H1 (cell line): ENCODE measurements around the gene MRPL34. TPM values are rescaled to one million over a fixed set of nuclear protein-coding genes. Genes with fewer than 3 reads are reported as not detected.
A peak's percentile ranks its signal among the peaks of the same experiment; 100 is the strongest.

Source experiments
- ATF2 ChIP-seq: IDR thresholded peaks from 2 replicates; pipeline ENCODE4 v1.6.1; 2012; ENCODE audit warnings: low read length, inconsistent platforms
- CBX8 ChIP-seq: fragments of 300-800, 300-1000 bp; sonication (generic); IDR thresholded peaks from 2 replicates; pipeline ENCODE4 v1.7.1; 2016; ENCODE audit warnings: low read depth, low read length, borderline replicate concordance
- GABPA ChIP-seq: IDR thresholded peaks from 2 replicates; pipeline ENCODE4 v1.6.1; 2011; ENCODE audit warnings: mild to moderate bottlenecking, low read length, moderate library complexity, borderline replicate concordance; ENCODE audit not compliant: insufficient read depth
- GTF2F1 ChIP-seq: IDR thresholded peaks from 2 replicates; pipeline ENCODE4 v1.6.1; 2012; ENCODE audit warnings: low read depth, low read length, improper control_type of control experiment, borderline replicate concordance
- RAD21 ChIP-seq, 2 experiments: IDR thresholded peaks in 1 of 2; conservative IDR thresholded peaks in 1 of 2; 2 replicates each; pipeline ENCODE4 v1.6.1; 2011; ENCODE audit warnings: low read depth in 2 of 2, low read length in 2 of 2, improper control_type of control experiment in 1 of 2, inconsistent platforms in 1 of 2, mild to moderate bottlenecking in 1 of 2, moderate library complexity in 1 of 2
- SP1 ChIP-seq: IDR thresholded peaks from 2 replicates; pipeline ENCODE4 v1.6.1; 2011; ENCODE audit warnings: low read depth, low read length
- TEAD4 ChIP-seq: IDR thresholded peaks from 2 replicates; pipeline ENCODE4 v1.6.1; 2012; ENCODE audit warnings: low read depth, low read length, inconsistent platforms, mixed read lengths
- polyA plus RNA-seq, 7 experiments: library from polyadenylated mRNA; depleted of rRNA in 3 of 7; stranded (reverse) in 5 of 7; unstranded in 2 of 7; fragments of >200 nt in 5 of 7; fragments of 200-250 nt in 2 of 7; gene quantifications; 1 replicate in 5 of 7; 2 replicates in 1 of 7; 4 replicates in 1 of 7; pipeline versions ENCODE4 v1.2.1 to v1.2.3, GENCODE V29; 2011 to 2013; ENCODE audit warnings: missing spikeins in 2 of 7, mixed read lengths in 2 of 7
- total RNA-seq: library from RNA; stranded (reverse); fragmentation: NEBNext Ultra II Directional; extraction: Animal tissue kit (Norgen Biotek cat#: 25700); gene quantifications from 2 replicates; pipeline ENCODE4 v1.2.1, GENCODE V29; 2021
- TF ChIP-seq, protein P1 (sequence below), 3 experiments: IDR thresholded peaks; 1 replicate in 2 of 3; 2 replicates in 1 of 3; pipeline versions ENCODE4 v1.5.1 to v1.6.1; 2011; ENCODE audit warnings: low read length in 3 of 3, mild to moderate bottlenecking in 3 of 3, inconsistent platforms in 2 of 3, low read depth in 1 of 3, moderate library complexity in 1 of 3; ENCODE audit not compliant: insufficient read depth in 1 of 3; ENCODE audit errors: control extremely low read depth in 1 of 3

MRPL34 gene
- total and polyA plus RNA-seq, 2 of the 8 experiments (the other 6 are each of a cell fraction or from before 2014, with no cell fraction given) = 91.9 to 99.6 TPM

GRCh38 chr19:17340302-17340870 is 34.7 kb downstream of the MRPL34 start (continued):
- TF ChIP-seq RAD21 (IDR thresholded peaks at IDR 0.05 in 1 of 2, conservative IDR thresholded peaks at IDR 0.05 in 1 of 2; ENCODE audit: low read depth in 2 of 2, low read length in 2 of 2) = no peak
- TF ChIP-seq ATF2 = no peak
- TF ChIP-seq CBX8 = no peak
- TF ChIP-seq GABPA = no peak
- no peak for TF ChIP-seq GTF2F1
- TF ChIP-seq, protein P1, sequence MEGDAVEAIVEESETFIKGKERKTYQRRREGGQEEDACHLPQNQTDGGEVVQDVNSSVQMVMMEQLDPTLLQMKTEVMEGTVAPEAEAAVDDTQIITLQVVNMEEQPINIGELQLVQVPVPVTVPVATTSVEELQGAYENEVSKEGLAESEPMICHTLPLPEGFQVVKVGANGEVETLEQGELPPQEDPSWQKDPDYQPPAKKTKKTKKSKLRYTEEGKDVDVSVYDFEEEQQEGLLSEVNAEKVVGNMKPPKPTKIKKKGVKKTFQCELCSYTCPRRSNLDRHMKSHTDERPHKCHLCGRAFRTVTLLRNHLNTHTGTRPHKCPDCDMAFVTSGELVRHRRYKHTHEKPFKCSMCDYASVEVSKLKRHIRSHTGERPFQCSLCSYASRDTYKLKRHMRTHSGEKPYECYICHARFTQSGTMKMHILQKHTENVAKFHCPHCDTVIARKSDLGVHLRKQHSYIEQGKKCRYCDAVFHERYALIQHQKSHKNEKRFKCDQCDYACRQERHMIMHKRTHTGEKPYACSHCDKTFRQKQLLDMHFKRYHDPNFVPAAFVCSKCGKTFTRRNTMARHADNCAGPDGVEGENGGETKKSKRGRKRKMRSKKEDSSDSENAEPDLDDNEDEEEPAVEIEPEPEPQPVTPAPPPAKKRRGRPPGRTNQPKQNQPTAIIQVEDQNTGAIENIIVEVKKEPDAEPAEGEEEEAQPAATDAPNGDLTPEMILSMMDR (IDR thresholded peaks at IDR 0.05; ENCODE audit: control extremely low read depth in 1 of 3, insufficient read depth in 1 of 3, low read depth in 1 of 3, low read length in 3 of 3) = peak; percentile 34 to 79 (median 71); a peak in 3 of 4 replicates
- 0 out of 2 replicates have a peak, but pooled peaks have one; percentile 3 for TF ChIP-seq TEAD4
- TF ChIP-seq SP1 = peak; percentile 43; the same call in 1 of the 2 replicates
- TF ChIP-seq, all 59 proteins: peak for 4
